GM12878 (cell line): ENCODE data around the gene SGSH. TPM values are rescaled to one million over a fixed set of nuclear protein-coding genes. Genes with fewer than 3 reads are reported as not detected.

Source experiments
- ATAC-seq: fragments of 200-7000 bp; cut with Tn5 transposase; 3 replicates; pipeline ENCODE4 v1.9.1; 2020; ENCODE audit warnings: mild to moderate bottlenecking, moderate library complexity
- BruUV-seq: library from RNA; stranded (reverse); fragments of 400-500 nt; replicated peaks from 2 replicates; lab custom pipeline; 2021; lab: Mats Ljungman, UMichigan
- CTCF ChIA-PET: fragments of 300-600 bp; sonication (Branson Sonifier 250); formaldehyde crosslinking; extraction: SDS; loops from one replicate; lab custom pipeline; 2021; ENCODE audit warnings: inconsistent platforms; lab: Yijun Ruan, JAX
- POLR2A ChIA-PET: fragments of 350-600 bp; formaldehyde crosslinking; extraction: SDS; loops from one replicate; lab custom pipeline; 2021; ENCODE audit warnings: inconsistent platforms; lab: Charles Lee
- RAD21 ChIA-PET: fragments of 300-600 bp; sonication (Branson Sonifier 250); formaldehyde crosslinking; loops from one replicate; lab custom pipeline; 2023; ENCODE audit warnings: antibody characterized with exemption; ENCODE audit not compliant: unreplicated experiment; lab: Charles Lee
- SMC1A ChIA-PET: fragments of 300-600 bp; sonication (Branson Sonifier 250); formaldehyde crosslinking; loops from one replicate; lab custom pipeline; 2023; ENCODE audit not compliant: unreplicated experiment, uncharacterized antibody; lab: Charles Lee
- DNase-seq: peaks from one replicate; pipeline ENCODE4 v3.0.0-alpha.2; 2011; ENCODE audit warnings: low read depth, low spot score
- FAIRE-seq: peaks from 3 replicates; lab custom pipeline; 2011; peaks lifted over from hg19 to GRCh38; lab: Jason Lieb, UNC
- H2AFZ ChIP-seq: 2 replicates; pipeline ENCODE4 v1.6.0; 2011; ENCODE audit warnings: low read depth, low read length, control low read depth; ENCODE audit not compliant: control insufficient read depth
- H3K27ac ChIP-seq: 2 replicates; pipeline ENCODE4 v1.5.1; 2011; ENCODE audit warnings: control low read depth; ENCODE audit not compliant: control insufficient read depth, insufficient read depth
- H3K27me3 ChIP-seq, 2 experiments: replicated peaks in 1 of 2; 2 replicates each; pipeline versions ENCODE4 v1.6.0 to v1.6.1; 2011; ENCODE audit warnings: low read length in 1 of 2; ENCODE audit not compliant: control insufficient read depth in 2 of 2, insufficient read depth in 2 of 2
- H3K36me3 ChIP-seq, 2 experiments: 2 replicates each; pipeline ENCODE4 v1.5.1; 2011; ENCODE audit warnings: low read length in 1 of 2; ENCODE audit not compliant: control insufficient read depth in 2 of 2, insufficient read depth in 2 of 2
- H3K4me1 ChIP-seq: 2 replicates; pipeline ENCODE4 v1.6.1; 2011; ENCODE audit warnings: mild to moderate bottlenecking, low read length, moderate library complexity, mixed read lengths; ENCODE audit not compliant: control insufficient read depth, insufficient read depth
- H3K4me2 ChIP-seq: 2 replicates; pipeline ENCODE4 v1.6.0; 2011; ENCODE audit warnings: control low read depth; ENCODE audit not compliant: control insufficient read depth, insufficient read depth
- H3K4me3 ChIP-seq: fragments of 200-600 bp; sonication (generic); 2 replicates; pipeline ENCODE4 v1.5.1; 2016
- H3K79me2 ChIP-seq: 2 replicates; pipeline ENCODE4 v1.6.0; 2011; ENCODE audit warnings: low read length; ENCODE audit not compliant: control insufficient read depth, insufficient read depth
- H3K9ac ChIP-seq: 2 replicates; pipeline ENCODE4 v1.8.0; 2011; ENCODE audit warnings: low read length, control low read depth, mixed read lengths; ENCODE audit not compliant: control insufficient read depth, insufficient read depth
- H3K9me3 ChIP-seq: replicated peaks from 3 replicates; pipeline ENCODE4 v1.5.1; 2011; ENCODE audit warnings: mild to moderate bottlenecking, low read length; ENCODE audit not compliant: control insufficient read depth, insufficient read depth
- H4K20me1 ChIP-seq: 2 replicates; pipeline ENCODE4 v1.6.0; 2011; ENCODE audit not compliant: control insufficient read depth, insufficient read depth
- BHLHE40 ChIP-seq, 2 experiments: fragments of 450-650 bp in 1 of 2; IDR thresholded peaks; 2 replicates each; pipeline ENCODE4 v1.6.1; 2011 to 2017; ENCODE audit warnings: low read depth in 2 of 2, borderline replicate concordance in 1 of 2, improper control_type of control experiment in 1 of 2, low read length in 1 of 2, mild to moderate bottlenecking in 1 of 2
- EZH2 ChIP-seq: IDR thresholded peaks from 2 replicates; pipeline ENCODE4 v1.6.1; 2012; ENCODE audit warnings: low read depth, mild to moderate bottlenecking, control low read depth, inconsistent platforms, low read length, borderline replicate concordance; ENCODE audit not compliant: control insufficient read depth
- KLF5 ChIP-seq: fragments of 450-650 bp; IDR thresholded peaks from 2 replicates; pipeline ENCODE4 v1.6.1; 2014; ENCODE audit warnings: mild to moderate bottlenecking; ENCODE audit not compliant: partially characterized antibody
- POLR2AphosphoS2 ChIP-seq: IDR thresholded peaks from 2 replicates; pipeline ENCODE4 v1.6.1; 2011; ENCODE audit warnings: low read depth, mild to moderate bottlenecking, low read length, improper control_type of control experiment, moderate library complexity
- SP1 ChIP-seq: IDR thresholded peaks from one replicate; pipeline ENCODE4 v1.6.1; 2011; ENCODE audit warnings: low read depth, low read length
- SREBF1 ChIP-seq: IDR thresholded peaks from 2 replicates; pipeline ENCODE4 v1.6.1; 2012; ENCODE audit warnings: mild to moderate bottlenecking, low read length
- SUPT20H ChIP-seq: IDR thresholded peaks from 2 replicates; pipeline ENCODE4 v1.6.1; 2011; ENCODE audit warnings: low read depth, mild to moderate bottlenecking, low read length, moderate library complexity, borderline replicate concordance; ENCODE audit not compliant: control insufficient read depth
- ZNF217 ChIP-seq: fragments of 450-650 bp; IDR thresholded peaks from 2 replicates; pipeline ENCODE4 v1.6.1; 2017; ENCODE audit warnings: antibody characterized with exemption, mild to moderate bottlenecking
- WGBS: methylation state at CpG from one replicate; pipeline ENCODE4 v1.1.6; 2016; ENCODE audit warnings: low lambda C conversion rate; ENCODE audit not compliant: insufficient replicate concordance, insufficient coverage; ENCODE audit errors: missing lambda C conversion rate; 5-methylcytosine and 5-hydroxymethylcytosine counted together
- in situ Hi-C: fragments of 300-500 bp; cut with MboI; formaldehyde crosslinking; loops from 9 replicates; pipeline ENCODE4 v1.14.3; 2018; ENCODE audit warnings: mixed read lengths
- intact Hi-C: fragments of 100-400 bp; cut with micrococcal nuclease; formaldehyde crosslinking; loops from one replicate; pipeline ENCODE4 v1.14.2; 2022; ENCODE audit not compliant: unreplicated experiment
- polyA plus RNA-seq, 11 experiments: library from polyadenylated mRNA; depleted of rRNA in 4 of 11; unstranded in 6 of 11; stranded (reverse) in 5 of 11; fragments of >200 nt; fragmentation: Nextera tagmentation in 4 of 11; fragmentation: Illumina TruSeq in 1 of 11; extraction: Ambion mirVana in 4 of 11; extraction: Trizol in 1 of 11; gene quantifications; 1 replicate in 1 of 11; 2 replicates in 10 of 11; pipeline versions ENCODE4 v1.2.1 to v1.2.3, GENCODE V29; 2011 to 2016; ENCODE audit warnings: inconsistent platforms in 2 of 11, missing spikeins in 2 of 11, low read depth in 1 of 11
- total RNA-seq, 4 experiments: library from RNA; depleted of rRNA in 3 of 4; stranded (reverse); fragments of >200 nt in 3 of 4; fragmentation: Illumina TruSeq in 1 of 4; extraction: Trizol in 1 of 4; gene quantifications; 2 replicates each; pipeline versions ENCODE4 v1.2.1 to v1.2.3, GENCODE V29; 2013 to 2021

Gene SGSH
- total and polyA plus RNA-seq, 10 of the 15 experiments (the other 5 are each of a cell fraction or from before 2014, with no cell fraction given): 0.13 to 17.2 (median 6.0) TPM

GRCh38 chr17:80219013-80219762 is 945 bp downstream of the SGSH start (continued):
- no peak for TF ChIP-seq EZH2
- no peak for TF ChIP-seq SREBF1
- no peak for TF ChIP-seq KLF5
- no peak for TF ChIP-seq ZNF217
- TF ChIP-seq SUPT20H: no peak

- SMC1A ChIA-PET: interaction anchor here (1.0 to 2.0 kb wide), 2 partner anchors 22 to 41 kb away, joined by 3 to 8 read pairs; no protein-coding TSS in a partner anchor
- POLR2A ChIA-PET: interaction anchor here (1.3 kb wide), 1 partner anchor 36 kb away, joined by 3 read pairs; no protein-coding TSS in a partner anchor
- Histone ChIP-seq H2AFZ (no peak overlapping the region), H3K27ac (no peak overlapping the region), H3K27me3 (no peaks in the 10 kb centered on the region), H3K9me3 (no peaks in the 10 kb centered on the region), H3K4me2 (no peak overlapping the region), H3K4me3 (no peak overlapping the region), H4K20me1 (no peaks in the 10 kb centered on the region; the same call in 1 of the 2 replicates), H3K36me3 (peaks cover 0 to 5% of the 10 kb centered on the region in 2 experiments; a peak in 2 of 4 replicates), H3K79me2 (peaks cover 4% of the 10 kb centered on the region), H3K9ac (no peak overlapping the region), H3K4me1 (peaks cover 4% of the 10 kb centered on the region)
- DNase-seq (no peak), ATAC-seq (no peak), FAIRE-seq (no peak)
- TF ChIP-seq SP1: no peak
- TF ChIP-seq ZNF217: no peak
- no peak for TF ChIP-seq POLR2AphosphoS2
- no peak for TF ChIP-seq BHLHE40 (IDR thresholded peaks at IDR 0.05; ENCODE audit: borderline replicate concordance in 1 of 2, low read depth in 2 of 2, low read length in 1 of 2)
- RAD21 ChIA-PET: interaction anchor here (2.2 kb wide), 1 partner anchor 45 kb away, joined by 10 read pairs; no protein-coding TSS in a partner anchor
- intact Hi-C loops (loop anchor here (5.0 kb wide), 1 partner anchor 34 kb away; no protein-coding TSS in a partner anchor), in situ Hi-C loops (no loop called here)
- CTCF ChIA-PET: no interaction called here
- no TSS peak for BruUV-seq
- WGBS: 94% methylated on average over 7 of the region's 7 CpGs
Observed at GRCh38 chr17:80218391-80218790, 1.7 kb downstream of the SGSH start.
